Measurements from ENCODE around the gene PIGU.

Gene PIGU

GRCh38 chr20:34638039-34638292 is 38.9 kb downstream of the PIGU start:
- DNase-seq (ENCODE audit: low read depth) = no peak
- no peak overlapping the region for H3K4me3 ChIP-seq (ENCODE audit: low read depth, low read length)
- no peak for TF ChIP-seq CTCF (IDR thresholded peaks at IDR 0.05; ENCODE audit: low read depth, low read length, missing control alignments)

GRCh38 chr20:34637245-34638038 is 39.5 kb downstream of the PIGU start:
- no peak for DNase-seq (ENCODE audit: low read depth)
- TF ChIP-seq CTCF (IDR thresholded peaks at IDR 0.05; ENCODE audit: low read depth, low read length, missing control alignments) = no peak
- H3K4me3 ChIP-seq (ENCODE audit: low read depth, low read length) = no peak overlapping the region

GRCh38 chr20:34636648-34637047 is 40.2 kb downstream of the PIGU start:
- no peak for DNase-seq (ENCODE audit: low read depth)
- no peak overlapping the region for H3K4me3 ChIP-seq (ENCODE audit: low read depth, low read length)
- no peak for TF ChIP-seq CTCF (IDR thresholded peaks at IDR 0.05; ENCODE audit: low read depth, low read length, missing control alignments)

GRCh38 chr20:34634392-34634791 is 42.5 kb downstream of the PIGU start:
- no peak overlapping the region for H3K4me3 ChIP-seq (ENCODE audit: low read depth, low read length)
- no peak for TF ChIP-seq CTCF (IDR thresholded peaks at IDR 0.05; ENCODE audit: low read depth, low read length, missing control alignments)
- DNase-seq (ENCODE audit: low read depth) = no peak

GRCh38 chr20:34632870-34633452 is 43.9 kb downstream of the PIGU start:
- no peak for DNase-seq (ENCODE audit: low read depth)
- no peak for TF ChIP-seq CTCF (IDR thresholded peaks at IDR 0.05; ENCODE audit: low read depth, low read length, missing control alignments)
- H3K4me3 ChIP-seq (ENCODE audit: low read depth, low read length) = no peak overlapping the region

- no peak for DNase-seq (ENCODE audit: low read depth)
- no peak for TF ChIP-seq CTCF (IDR thresholded peaks at IDR 0.05; ENCODE audit: low read depth, low read length, missing control alignments)
- H3K4me3 ChIP-seq (ENCODE audit: low read depth, low read length) = no peak overlapping the region
Measured at GRCh38 chr20:34629904-34630303, 47.0 kb downstream of the PIGU start.

- H3K4me3 ChIP-seq (ENCODE audit: low read depth, low read length) = no peak overlapping the region
- no peak for TF ChIP-seq CTCF (IDR thresholded peaks at IDR 0.05; ENCODE audit: low read depth, low read length, missing control alignments)
- no peak for DNase-seq (ENCODE audit: low read depth)
Measured at GRCh38 chr20:34629342-34629741, 47.5 kb downstream of the PIGU start.
